Pulmonary artery endothelial cell (primary cell): Measurements from ENCODE around the gene EIF4G3. TPM values are rescaled to one million over a fixed set of nuclear protein-coding genes. Genes with fewer than 3 reads are reported as not detected.
"Not testable (repeated sequence)": the region's sequence is repeated elsewhere in the genome, so short reads cannot be mapped to it uniquely, and the experiment has no call there.

Experiments
- DNase-seq: peaks from one replicate; pipeline ENCODE4 v3.0.0-alpha.2; 2011; ENCODE audit warnings: low read depth, low spot score
- total RNA-seq: library from RNA; depleted of rRNA; stranded (reverse); fragments of >200 nt; gene quantifications from 2 replicates; pipeline ENCODE4 v1.2.3, GENCODE V29; 2014

Gene EIF4G3
- total RNA-seq, 1 donor from 2014 or later: 30.7 TPM

DNA sequence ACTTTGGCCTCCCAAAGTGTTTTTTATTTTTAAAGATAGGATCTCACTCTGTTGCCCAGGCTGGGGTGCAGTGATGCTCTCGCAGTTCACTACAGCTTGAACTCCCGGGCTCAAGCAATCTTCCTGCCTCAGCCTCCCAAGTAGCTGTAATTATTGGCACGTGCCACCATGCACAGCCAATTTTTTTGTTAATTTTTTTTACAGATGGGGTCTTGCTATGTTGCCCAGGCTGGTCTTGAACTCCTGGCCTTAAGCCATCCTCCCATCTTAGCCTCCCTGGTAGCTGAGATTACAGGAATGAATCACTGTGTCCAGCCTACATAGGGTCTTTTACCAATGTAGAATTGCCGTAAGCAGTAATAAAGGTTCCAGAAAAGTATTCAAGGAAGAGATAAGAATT, 340.5 kb downstream of the EIF4G3 start:
- no peak for DNase-seq

DNA sequence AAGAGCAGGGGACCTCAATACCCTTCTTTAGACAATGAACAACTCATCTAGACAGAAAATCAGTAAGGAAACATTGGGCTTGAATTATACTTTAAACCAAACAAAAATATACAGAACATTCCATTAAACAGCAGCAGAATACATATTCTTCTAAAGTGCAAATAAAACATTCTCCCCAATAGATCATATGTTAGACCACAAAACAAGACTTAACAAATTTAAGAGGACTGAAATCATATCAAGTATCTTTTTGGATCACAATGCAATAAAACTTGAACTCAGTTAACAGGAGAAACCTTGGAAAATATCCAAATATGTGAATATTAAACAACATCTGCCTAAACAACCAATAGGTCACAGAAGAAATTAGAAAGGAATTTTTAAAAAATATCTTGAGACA, 341.9 kb downstream of the EIF4G3 start:
- DNase-seq: no peak

DNA sequence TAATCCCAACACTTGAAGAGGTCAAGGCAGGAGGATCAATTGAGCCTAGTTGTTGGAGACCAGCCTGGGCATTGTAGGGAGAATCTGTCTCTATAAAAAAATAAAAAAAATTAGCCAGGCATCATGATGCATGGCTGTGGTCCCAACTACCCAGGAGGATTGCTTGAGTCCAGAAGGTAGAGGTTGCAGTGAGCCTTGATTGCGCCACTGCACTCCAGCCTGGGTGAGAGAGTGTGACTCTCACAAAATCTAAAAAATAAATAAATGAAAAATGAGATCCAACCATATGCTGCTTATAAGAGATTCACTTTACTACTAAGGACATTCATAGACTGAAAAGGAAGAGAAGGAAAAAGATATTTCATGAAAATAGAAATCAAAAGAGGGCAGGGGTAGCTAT, 342.5 kb downstream of the EIF4G3 start:
- no peak for DNase-seq

DNA sequence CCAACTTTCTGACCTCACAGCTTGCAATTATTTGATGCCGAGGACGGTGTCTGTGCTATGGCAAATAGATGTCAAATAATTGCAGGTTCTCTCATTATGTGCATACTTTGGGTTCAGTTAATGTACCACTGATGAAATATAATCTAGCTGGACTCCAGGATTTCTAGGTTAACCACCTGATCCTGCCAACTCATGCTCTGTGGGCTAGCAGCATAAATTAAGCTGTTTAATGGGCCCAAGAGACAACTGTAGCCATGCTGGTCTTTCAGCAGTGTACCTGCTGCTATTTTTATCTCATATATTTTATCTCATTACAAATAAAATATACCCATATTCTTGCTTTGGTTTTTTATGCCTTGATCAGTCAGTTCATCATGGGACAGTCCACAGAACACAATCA, 346.3 kb downstream of the EIF4G3 start:
- no peak for DNase-seq

DNA sequence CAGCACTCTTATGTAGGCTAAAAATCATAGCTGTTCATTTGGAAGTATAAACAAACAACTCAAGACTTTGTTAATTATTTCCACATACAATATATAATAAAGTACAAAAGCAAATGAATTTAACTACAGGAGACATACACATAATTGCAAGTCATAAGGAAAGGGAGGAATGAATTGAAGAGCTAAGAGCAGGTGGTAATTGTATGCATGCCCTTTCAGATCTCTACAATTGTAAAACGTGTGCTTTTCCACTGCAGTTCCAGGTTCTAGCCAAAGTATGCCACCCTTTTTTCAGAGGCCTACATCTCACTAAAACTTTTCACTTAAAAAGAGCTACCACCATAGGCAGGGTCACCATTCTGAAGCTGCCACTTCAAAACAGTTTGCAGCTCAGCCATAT, 346.8 kb downstream of the EIF4G3 start:
- no peak for DNase-seq

DNA sequence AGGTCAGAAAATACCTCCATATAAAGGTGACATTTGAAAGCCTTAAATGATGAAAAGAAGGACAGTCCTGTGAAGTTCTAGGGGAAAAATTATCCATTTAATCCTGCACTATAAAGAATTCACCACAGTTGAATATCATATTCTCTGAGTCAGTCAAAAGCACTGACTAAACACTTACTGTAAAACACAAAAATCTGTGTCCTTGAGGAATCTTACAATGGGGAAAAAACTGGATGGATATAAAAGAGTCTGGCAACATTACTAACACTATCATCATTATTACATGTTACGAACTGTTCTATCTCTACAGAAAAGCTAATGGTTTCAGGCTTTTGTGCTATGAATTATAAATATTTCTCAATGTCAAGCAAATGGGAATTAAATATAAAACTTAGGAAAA, 347.2 kb downstream of the EIF4G3 start:
- no peak for DNase-seq

DNA sequence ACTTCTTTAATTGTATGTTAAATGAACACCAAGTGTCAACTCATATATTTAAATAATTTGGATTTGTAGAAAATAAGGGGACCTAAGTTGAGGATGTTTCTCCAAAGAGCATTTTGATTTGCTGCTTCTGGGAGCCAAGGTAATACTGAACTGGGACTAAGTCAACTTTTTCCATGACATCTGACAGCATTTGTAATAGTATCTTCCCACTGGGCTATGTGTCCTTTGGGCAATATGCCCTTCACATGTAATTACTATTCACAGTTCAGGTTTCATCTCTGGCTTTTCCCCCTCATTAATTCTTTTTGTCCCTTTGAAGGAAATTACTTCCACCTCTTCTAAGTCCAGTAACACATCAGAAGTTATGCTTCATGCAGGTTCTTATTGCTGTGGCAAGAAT, 352.9 kb downstream of the EIF4G3 start:
- no peak for DNase-seq

DNA sequence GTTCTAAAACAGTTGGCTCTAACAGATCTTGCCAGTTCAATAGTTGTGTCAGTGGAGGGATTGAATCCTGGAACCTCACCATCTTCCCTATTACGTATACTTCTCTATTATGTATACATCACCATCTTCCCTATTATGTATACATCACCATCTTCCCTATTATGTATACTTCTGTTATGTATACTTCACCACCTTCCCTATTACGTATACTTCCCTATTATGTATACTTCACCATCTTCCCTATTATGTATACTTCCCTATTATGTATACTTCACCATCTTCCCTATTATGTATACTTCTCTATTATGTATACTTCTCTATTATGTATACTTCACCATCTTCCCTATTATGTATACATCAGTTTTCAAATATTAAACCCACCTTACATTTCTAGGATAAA, 355.2 kb downstream of the EIF4G3 start:
- DNase-seq: no peak

DNA sequence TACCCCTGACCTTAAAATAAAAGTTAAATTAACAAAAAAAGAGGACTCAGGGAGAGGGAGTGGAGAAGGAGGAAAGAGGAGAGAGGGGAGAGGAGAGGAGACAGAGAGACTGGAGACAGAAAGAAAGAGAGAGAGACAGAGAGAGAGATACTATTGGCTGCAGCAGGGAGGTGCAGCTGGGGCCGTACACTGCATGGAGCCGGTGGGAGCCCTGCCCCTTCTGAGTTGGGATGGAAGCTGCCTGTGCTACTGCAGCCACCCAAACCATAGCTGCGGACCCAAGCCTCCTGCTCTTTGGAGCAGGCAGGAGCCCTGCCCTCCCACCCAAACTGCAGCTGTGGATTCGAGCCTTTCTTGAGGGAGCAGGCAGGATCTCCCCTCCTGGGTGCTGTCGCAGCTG, 356.9 kb downstream of the EIF4G3 start:
- no peak for DNase-seq

DNA sequence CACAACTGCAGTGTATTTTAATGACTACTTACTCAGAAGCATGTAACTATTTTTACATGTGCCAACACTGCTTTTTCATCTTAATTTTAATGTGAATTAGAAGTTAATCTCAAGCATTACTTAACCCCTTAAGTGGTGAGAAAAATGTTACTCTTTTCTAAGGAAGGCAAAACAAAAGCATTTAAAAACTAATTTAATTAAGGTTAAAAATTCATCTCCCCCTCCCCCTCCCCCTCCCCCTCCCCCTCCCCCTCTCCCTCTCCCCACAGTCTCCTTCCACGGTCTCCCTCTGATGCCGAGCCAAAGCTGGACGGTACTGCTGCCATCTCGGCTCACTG, 362.2 kb downstream of the EIF4G3 start:
- no peak for DNase-seq

DNA sequence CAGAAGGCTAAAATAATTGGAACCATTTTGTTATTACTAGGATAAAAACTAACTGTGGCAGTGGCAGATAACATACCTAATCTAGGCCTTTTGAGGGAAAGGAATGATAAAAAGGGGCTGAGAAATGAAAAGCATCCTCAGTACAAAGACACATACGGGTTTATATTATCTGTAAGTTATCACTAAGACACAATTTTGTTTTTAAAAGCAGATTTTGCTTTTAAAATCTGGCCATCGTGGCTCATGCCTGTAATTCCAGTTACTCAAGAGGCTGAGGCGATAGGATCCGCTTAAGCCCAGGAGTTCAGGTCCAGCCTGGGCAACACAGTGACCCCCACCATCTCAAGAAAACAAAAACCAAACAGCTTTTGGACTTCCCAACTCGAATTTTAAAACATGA, 364.8 kb downstream of the EIF4G3 start:
- DNase-seq: no peak

DNA sequence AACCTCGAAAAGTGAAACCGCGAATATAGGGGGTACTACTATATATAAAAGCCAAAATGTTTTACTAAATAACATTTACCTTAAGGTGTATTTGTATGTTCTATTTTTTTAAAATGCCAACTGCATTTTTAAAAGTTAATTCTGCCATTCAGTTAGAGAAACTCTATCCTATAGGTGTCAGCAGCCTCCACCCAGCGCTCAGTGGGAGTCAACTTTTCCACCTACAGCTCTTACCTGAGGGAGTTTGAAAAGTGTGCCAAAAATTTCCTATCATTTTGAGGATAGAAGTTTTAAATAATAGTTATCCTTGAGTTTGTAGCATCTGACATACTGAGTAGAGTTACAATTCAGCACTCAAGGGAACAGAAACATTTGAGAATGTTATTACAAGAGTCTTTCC, 383.5 kb downstream of the EIF4G3 start:
- DNase-seq: no peak

DNA sequence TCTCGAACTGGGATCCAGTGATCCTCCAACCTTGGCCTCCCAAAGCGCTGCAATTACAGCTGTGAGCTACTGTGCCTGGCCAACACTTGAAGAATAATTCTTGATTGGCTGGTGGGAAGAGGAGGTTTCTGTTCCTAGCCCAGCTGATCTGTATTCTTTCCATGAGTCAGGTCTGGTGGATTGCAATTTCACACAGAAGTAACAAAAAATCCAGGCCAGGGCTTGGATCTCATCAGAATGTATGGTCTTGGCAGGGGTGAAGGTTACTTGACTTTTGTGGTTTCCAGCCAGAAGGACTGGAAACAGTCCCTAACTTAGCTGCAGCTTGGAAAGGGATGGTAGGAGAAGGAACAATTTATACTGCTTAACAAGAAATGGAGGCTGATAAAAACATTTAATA, 384.5 kb downstream of the EIF4G3 start:
- DNase-seq: no peak

DNA sequence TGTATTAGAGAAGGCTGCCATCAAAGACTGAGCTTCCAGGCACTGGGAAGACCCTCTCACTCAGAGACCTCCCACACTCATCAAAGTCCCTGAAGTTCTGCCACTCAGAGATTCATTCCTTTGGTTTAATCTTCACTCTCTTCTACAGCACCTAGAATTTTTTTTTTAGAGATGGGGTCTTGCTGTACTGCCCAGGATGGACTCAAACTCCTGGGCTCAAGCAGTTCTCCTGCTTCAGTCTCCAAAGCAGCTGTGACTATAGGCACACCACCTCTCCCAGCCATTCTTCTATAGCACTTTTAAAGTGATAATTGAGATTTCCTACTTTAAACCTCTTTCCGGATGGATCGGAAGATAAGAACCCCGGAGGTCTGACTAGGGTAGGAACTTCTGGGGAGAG, 385.9 kb downstream of the EIF4G3 start:
- no peak for DNase-seq

DNA sequence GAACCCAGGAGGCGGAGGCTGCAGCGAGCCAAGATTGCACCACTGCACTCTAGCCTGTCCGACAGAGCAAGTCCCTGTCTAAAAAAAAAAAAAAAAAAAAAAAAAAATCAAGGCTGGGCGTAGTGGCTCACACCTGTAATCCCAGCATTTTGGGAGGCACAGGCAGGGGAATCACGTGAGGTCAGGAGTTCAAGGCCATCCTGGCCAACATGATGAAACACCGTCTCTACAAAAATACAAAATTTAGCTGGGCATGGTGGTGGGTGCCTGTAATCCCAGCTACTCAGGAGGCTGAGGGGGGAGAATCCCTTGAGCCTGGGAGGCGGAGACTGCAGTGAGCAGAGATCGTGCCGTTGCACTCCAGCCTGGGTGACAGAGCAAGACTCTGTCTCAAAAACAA, 387.1 kb downstream of the EIF4G3 start:
- not testable (repeated sequence) for DNase-seq

DNA sequence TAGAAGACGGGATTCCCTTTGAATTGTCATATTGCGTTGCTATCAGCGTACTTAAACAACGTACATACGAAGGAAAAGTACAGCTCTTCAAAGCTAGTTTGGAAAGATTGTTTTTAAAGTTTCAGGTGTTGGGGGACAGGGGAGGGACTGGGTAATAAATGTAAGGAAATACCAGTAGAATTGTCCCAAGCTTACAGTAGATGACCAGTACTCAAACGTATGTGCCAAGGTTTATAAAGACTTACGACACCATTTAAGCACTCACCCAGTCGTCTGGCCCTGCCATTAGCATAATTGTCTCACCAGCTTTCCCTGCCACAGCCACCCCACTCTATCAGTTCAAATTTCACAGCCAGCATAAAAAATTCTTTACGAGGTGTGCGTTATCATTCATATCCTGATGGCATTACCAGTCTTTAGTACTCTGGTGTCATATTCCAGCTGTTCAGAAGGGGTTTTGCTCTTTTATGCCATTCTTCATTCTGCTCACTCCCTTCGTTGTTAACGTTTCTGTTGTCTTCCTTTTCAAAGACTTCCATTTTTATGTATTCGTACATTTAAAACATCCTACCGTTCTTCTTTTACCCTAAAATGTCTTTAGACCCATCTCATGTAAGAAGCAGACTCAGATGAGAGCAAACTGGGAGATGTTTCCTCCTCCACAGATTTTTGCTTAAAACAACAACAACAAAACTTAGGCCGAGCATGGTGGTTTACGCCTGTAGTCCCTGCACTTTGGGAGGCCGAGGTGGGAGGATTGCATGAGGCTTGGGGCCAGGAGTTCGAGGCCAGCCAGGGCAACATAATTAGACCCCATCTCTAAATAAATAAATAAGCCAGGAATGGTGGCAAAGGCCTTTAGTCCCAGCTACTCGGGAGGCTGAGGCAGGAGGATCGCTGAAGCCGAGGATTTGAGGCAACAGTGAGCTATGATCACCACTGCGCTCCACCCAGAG, 388.6 kb downstream of the EIF4G3 start:
- no peak for DNase-seq

DNA sequence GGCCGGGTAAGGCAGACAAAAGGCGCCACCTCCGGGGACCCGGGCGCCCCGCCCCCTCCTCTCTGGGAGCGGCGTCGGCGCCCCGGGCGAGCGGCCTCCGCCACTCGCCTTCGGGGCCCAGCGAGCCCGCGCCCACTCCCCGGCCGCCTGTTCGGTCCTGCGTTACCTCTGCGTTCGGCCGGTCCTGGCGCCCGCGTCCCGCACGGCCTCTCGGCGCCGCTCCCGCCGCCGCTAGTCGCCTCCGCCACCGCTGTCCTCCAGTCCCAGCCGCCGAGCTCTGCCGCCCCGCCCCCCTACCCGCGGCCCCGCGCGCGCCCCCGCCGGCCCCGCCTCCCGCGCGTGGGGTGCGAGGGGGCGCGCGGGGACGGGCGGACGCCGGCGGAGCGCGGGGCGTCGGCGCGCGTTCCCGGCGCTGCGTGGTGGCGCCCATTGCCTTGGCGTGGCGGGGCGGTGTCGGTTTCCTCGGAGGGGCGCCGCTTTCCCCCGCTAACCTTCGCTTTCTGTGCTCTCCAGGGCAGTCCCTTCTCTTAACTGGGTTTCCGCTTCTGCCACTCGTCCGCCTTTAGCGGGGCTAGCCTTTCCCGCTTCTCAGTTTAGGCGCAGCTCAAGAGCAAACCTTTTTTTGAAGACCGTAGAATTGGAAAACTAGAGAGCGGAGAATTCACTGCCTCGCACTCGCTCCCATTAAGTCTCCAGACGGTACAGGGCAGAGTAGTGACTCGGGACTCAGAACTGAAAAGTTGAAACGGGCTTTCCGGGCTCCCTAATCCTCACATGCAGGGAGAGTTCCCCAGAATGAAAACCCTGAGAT, 389.5 kb downstream of the EIF4G3 start, which contains the start of gene HP1BP3:
Gene HP1BP3 (minus strand): TSS at position 279 of the 811 bp plus-strand sequence. CDS start 6,867 bp downstream, outside the sequence.
- DNase-seq: peak; percentile 13

DNA sequence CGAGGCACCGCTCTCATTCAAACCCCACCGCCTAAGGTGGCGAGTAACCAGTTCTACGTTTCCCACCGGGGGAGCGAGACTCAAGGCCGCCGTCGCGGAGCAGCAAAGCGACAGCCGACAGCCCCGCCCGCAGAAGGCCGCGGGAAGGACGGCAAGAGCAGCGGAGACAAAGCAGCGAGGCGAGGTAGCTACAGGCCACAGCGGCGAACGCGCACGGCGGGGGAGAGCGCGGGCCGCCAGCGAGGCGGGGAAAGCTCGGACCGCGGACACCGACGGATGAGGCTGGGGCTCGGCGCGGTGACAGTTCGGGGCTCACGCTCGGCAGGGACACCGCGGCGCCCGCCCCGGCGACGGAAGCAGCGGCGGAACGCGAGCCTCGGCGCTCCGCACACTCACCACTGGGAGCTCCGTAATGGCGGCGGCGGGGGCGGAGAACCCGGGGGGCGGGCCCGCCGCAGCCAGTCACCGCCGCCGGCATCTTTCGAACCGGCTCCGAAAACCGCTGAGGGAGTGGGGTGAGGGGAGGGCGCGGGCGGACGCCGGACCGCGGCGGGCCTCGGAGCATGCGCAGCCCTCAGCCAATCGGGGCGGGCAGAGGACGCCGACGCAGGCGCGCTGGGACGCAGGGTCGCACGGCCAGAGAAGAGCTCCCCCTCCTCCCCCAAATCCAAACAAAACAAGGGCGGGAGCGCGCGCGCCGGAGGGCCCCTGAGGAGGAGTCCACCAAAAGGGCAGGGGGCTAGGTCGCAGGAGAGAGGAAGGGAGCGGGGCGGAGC, 390.3 kb downstream of the EIF4G3 start:
- DNase-seq: peak; percentile 59

DNA sequence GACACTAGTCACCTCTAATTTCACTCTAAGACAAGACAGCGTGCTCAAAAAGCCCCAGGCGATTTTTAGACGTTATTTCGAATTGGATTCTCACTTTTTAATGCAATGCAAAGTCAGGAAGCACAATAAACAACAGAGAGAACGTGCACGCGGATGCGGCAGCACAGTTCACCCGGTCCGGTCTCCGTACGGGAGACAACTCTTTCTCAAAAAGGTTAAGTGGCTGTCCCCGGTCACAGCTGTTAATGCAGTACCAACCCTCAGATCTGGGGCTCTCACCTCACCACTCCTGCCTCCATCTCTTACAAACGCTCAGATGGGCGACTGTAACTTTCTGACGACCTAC, 390.8 kb downstream of the EIF4G3 start:
- no peak for DNase-seq

DNA sequence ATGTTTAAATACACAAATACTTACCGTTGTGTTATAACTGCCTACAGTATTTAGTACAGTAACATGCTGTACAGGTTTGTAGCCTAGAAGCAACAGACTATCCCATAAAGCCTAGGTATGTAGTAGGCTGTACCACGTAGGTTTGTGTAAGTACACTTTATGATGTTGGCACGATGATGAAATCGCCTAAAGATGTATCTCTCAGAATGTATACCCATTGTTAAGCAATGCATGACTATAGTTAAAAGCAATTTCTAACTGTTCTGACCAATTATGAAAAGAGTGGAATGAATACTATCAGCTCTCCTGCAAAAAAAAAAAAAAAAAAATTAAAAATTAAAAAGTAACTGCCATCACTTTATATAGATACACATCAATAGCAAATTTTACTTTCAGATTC, 401.0 kb downstream of the EIF4G3 start:
- no peak for DNase-seq

DNA sequence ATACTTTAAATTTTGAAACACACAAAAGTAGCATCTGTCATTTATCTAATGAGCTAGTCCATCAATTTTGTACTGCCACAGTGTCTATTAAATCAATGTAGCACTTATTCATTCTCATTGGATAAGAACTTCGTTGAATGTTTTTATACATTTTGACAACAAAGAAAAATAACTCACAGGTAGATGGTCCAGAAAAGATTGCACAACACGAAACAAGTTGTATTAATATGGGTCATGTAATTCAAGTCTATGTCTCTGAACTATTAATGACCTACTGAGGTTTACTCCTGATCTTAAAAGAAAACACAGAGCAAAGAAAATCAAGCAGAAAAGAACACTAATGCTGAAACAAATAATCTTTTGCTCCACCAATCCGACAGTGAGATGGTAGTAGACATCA, 404.9 kb downstream of the EIF4G3 start:
- DNase-seq: no peak
